Panc1 (cell line): ENCODE measurements around the gene WDR47. TPM values are rescaled to one million over a fixed set of nuclear protein-coding genes. Genes with fewer than 3 reads are reported as not detected.

Experiments used
- ATAC-seq: fragments of 200-7000 bp; cut with Tn5 transposase; 2 replicates; pipeline ENCODE4 v1.9.1; 2020; ENCODE audit warnings: mild to moderate bottlenecking, moderate library complexity
- BruUV-seq: library from RNA; stranded (reverse); fragments of 400-500 nt; replicated peaks from 2 replicates; lab custom pipeline; 2021; lab: Mats Ljungman, UMichigan
- CTCF ChIA-PET: fragments of 300-600 bp; sonication (Branson Sonifier 250); formaldehyde crosslinking; loops from one replicate; lab custom pipeline; 2022; ENCODE audit warnings: antibody characterized with exemption; lab: Charles Lee
- POLR2A ChIA-PET: fragments of 300-600 bp; sonication (Branson Sonifier 250); formaldehyde crosslinking; loops from one replicate; lab custom pipeline; 2022; ENCODE audit warnings: antibody characterized with exemption; lab: Charles Lee
- DNase-seq: peaks from one replicate; pipeline ENCODE4 v3.0.0-alpha.2; 2010; ENCODE audit warnings: low read depth, low spot score
- H3K27ac ChIP-seq: 2 replicates; pipeline ENCODE4 v1.5.1; 2011; ENCODE audit warnings: mild to moderate bottlenecking, low read length, inconsistent platforms
- H3K27me3 ChIP-seq: fragments of 200-500 bp; sonication (Bioruptor generic); 2 replicates; pipeline ENCODE4 v1.6.0; 2014; ENCODE audit warnings: low read length, inconsistent platforms; ENCODE audit not compliant: control insufficient read depth, insufficient read depth
- H3K36me3 ChIP-seq: fragments of 200-500 bp; sonication (Bioruptor generic); 2 replicates; pipeline ENCODE4 v1.5.1; 2014; ENCODE audit warnings: inconsistent platforms, mild to moderate bottlenecking, low read length, moderate library complexity; ENCODE audit not compliant: control insufficient read depth, insufficient read depth
- H3K4me1 ChIP-seq: 2 replicates; pipeline ENCODE4 v1.5.1; 2011; ENCODE audit warnings: inconsistent platforms, mild to moderate bottlenecking, low read length, moderate library complexity; ENCODE audit not compliant: control insufficient read depth, insufficient read depth
- H3K4me3 ChIP-seq, 2 experiments: 2 replicates each; pipeline ENCODE4 v1.5.1; 2011 to 2012; ENCODE audit warnings: low read depth in 2 of 2, low read length in 2 of 2, mild to moderate bottlenecking in 2 of 2, inconsistent platforms in 1 of 2, moderate library complexity in 1 of 2
- H3K9me3 ChIP-seq: fragments of 200-500 bp; sonication (Bioruptor generic); 2 replicates; pipeline ENCODE4 v1.5.1; 2014; ENCODE audit warnings: low read depth, mild to moderate bottlenecking, inconsistent platforms, low read length, moderate library complexity; ENCODE audit not compliant: control insufficient read depth, insufficient read depth
- CTCF ChIP-seq: fragments of 450-650 bp; IDR thresholded peaks from 2 replicates; pipeline ENCODE4 v1.5.1; 2017; ENCODE audit warnings: mild to moderate bottlenecking
- POLR2AphosphoS5 ChIP-seq: IDR thresholded peaks from 2 replicates; pipeline ENCODE4 v1.6.1; 2012; ENCODE audit warnings: mild to moderate bottlenecking, low read depth, low read length, moderate library complexity
- REST ChIP-seq, 2 experiments: IDR thresholded peaks; 2 replicates each; pipeline ENCODE4 v1.6.1; 2011 to 2012; ENCODE audit warnings: low read depth in 2 of 2, control low read depth in 1 of 2, low read length in 1 of 2, mild to moderate bottlenecking in 1 of 2, moderate library complexity in 1 of 2; ENCODE audit not compliant: insufficient read depth in 1 of 2
- SIN3A ChIP-seq: IDR thresholded peaks from 2 replicates; pipeline ENCODE4 v1.6.1; 2012; ENCODE audit warnings: low read depth, mild to moderate bottlenecking, low read length, moderate library complexity, borderline replicate concordance; ENCODE audit not compliant: insufficient read depth
- TCF7L2 ChIP-seq: IDR thresholded peaks from 2 replicates; pipeline ENCODE4 v1.6.1; 2011; ENCODE audit warnings: mild to moderate bottlenecking, low read depth, low read length, inconsistent platforms
- in situ Hi-C: cut with HindIII; loops from 2 replicates; pipeline ENCODE4 v1.10.0; 2016; ENCODE audit warnings: low sequenced_read_pairs, low pct_unique_long_range_greater_than_20kb
- intact Hi-C: fragments of 100-400 bp; cut with micrococcal nuclease; formaldehyde crosslinking; loops from one replicate; pipeline ENCODE4 v1.10.0; 2022; ENCODE audit not compliant: unreplicated experiment
- total RNA-seq: library from RNA; stranded (reverse); gene quantifications from one replicate; pipeline ENCODE4 v1.2.1, GENCODE V29; 2021; ENCODE audit not compliant: unreplicated experiment

WDR47 gene
- total RNA-seq, 1 experiment from 2014 or later: 9.6 TPM

- TF ChIP-seq TCF7L2: no peak
- TF ChIP-seq CTCF: no peak
- TF ChIP-seq SIN3A: no peak
- TF ChIP-seq REST (IDR thresholded peaks at IDR 0.05; ENCODE audit: insufficient read depth in 1 of 2, low read depth in 2 of 2, low read length in 1 of 2): no peak
- TF ChIP-seq POLR2AphosphoS5: no peak
- ChIA-PET CTCF (interaction anchor here (0.6 kb wide), 1 partner anchor 123 kb away, joined by 3 read pairs; no protein-coding TSS in a partner anchor), POLR2A (no interaction called here)
- H3K36me3 ChIP-seq: no peaks in the 10 kb centered on the region; the same call in 1 of the 2 replicates
- H3K4me1 ChIP-seq: peaks cover 5% of the 10 kb centered on the region; the same call in 1 of the 2 replicates
- no peaks in the 10 kb centered on the region for H3K9me3 ChIP-seq
- DNase-seq (no peak), ATAC-seq (no peak)
- no peaks in the 10 kb centered on the region for H3K27me3 ChIP-seq
- no TSS peak for BruUV-seq
- intact Hi-C loops: no loop called here
- no peak overlapping the region for H3K4me3 ChIP-seq
- in situ Hi-C loops: no loop called here
- no peak overlapping the region for H3K27ac ChIP-seq
Measured at GRCh38 chr1:108961198-108961597, 80.7 kb downstream of the WDR47 start.

- no peak for TF ChIP-seq SIN3A
- no peak for TF ChIP-seq CTCF
- TF ChIP-seq TCF7L2: no peak
- no peak for TF ChIP-seq REST (IDR thresholded peaks at IDR 0.05; ENCODE audit: insufficient read depth in 1 of 2, low read depth in 2 of 2, low read length in 1 of 2)
- no peak for TF ChIP-seq POLR2AphosphoS5
- Histone ChIP-seq H3K27ac (no peak overlapping the region), H3K27me3 (no peaks in the 10 kb centered on the region), H3K36me3 (no peaks in the 10 kb centered on the region; the same call in 1 of the 2 replicates), H3K4me3 (no peak overlapping the region), H3K4me1 (peaks cover 5% of the 10 kb centered on the region; the same call in 1 of the 2 replicates), H3K9me3 (no peaks in the 10 kb centered on the region)
- no peak for ATAC-seq
- in situ Hi-C loops (no loop called here), intact Hi-C loops (no loop called here)
- CTCF ChIA-PET: interaction anchor here (0.6 kb wide), 1 partner anchor 124 kb away, joined by 3 read pairs; no protein-coding TSS in a partner anchor
- POLR2A ChIA-PET: interaction anchor here (0.6 kb wide), 1 partner anchor 76 kb away, joined by 4 read pairs; no protein-coding TSS in a partner anchor
- BruUV-seq: no TSS peak
- DNase-seq: no peak
Measured at GRCh38 chr1:108960719-108961118, 81.2 kb downstream of the WDR47 start.
